ENCODE measurements around the gene ZKSCAN2.
A peak's percentile ranks its signal among the peaks of the same experiment; 100 is the strongest.

Gene ZKSCAN2

GRCh38 chr16:25192096-25192495 is 65.5 kb downstream of the ZKSCAN2 start:
- Histone ChIP-seq H3K36me3 (ENCODE audit: control insufficient read depth in 2 of 2, insufficient read depth in 1 of 2, low read length in 2 of 2) (no peaks in the 10 kb centered on the region), H3K9me3 (ENCODE audit: control insufficient read depth, insufficient read depth, low read depth, low read length) (no peaks in the 10 kb centered on the region), H3K27ac (ENCODE audit: extremely low read depth, low read depth, low read length) (no peak overlapping the region), H3K4me3 (ENCODE audit: low read depth, low read length) (no peak overlapping the region), H3K4me1 (ENCODE audit: control insufficient read depth, insufficient read depth, low read length) (no peaks in the 10 kb centered on the region)
- TF ChIP-seq YY1 (tag by site-specific recombination; IDR thresholded peaks at IDR 0.05) (no peak), ZNF37A (tag by site-specific recombination; IDR thresholded peaks at IDR 0.05) (0 out of 2 replicates have a peak, but pooled peaks have one; percentile 8), ZNF341 (tag by site-specific recombination; IDR thresholded peaks at IDR 0.05; ENCODE audit: low read depth) (no peak), FEZF1 (tag by site-specific recombination; IDR thresholded peaks at IDR 0.05) (no peak), SALL2 (tag by site-specific recombination; IDR thresholded peaks at IDR 0.05; ENCODE audit: borderline replicate concordance) (no peak)
- ChIA-PET CTCF (interaction anchor here (0.6 to 1.2 kb wide), 4 partner anchors 10 to 203 kb away, joined by 3 to 5 read pairs (median 4); no protein-coding TSS in a partner anchor), POLR2A (no interaction called here)

GRCh38 chr16:25189305-25189704 is 68.3 kb downstream of the ZKSCAN2 start:
- no peak overlapping the region for H3K4me3 ChIP-seq (ENCODE audit: low read depth, low read length)
- ChIA-PET POLR2A (no interaction called here), CTCF (no interaction called here)
- H3K4me1 ChIP-seq (ENCODE audit: control insufficient read depth, insufficient read depth, low read length), result no peaks in the 10 kb centered on the region
- H3K9me3 ChIP-seq (ENCODE audit: control insufficient read depth, insufficient read depth, low read depth, low read length), result no peaks in the 10 kb centered on the region
- no peak overlapping the region for H3K27ac ChIP-seq (ENCODE audit: extremely low read depth, low read depth, low read length)
- TF ChIP-seq PRDM1 (tag by site-specific recombination; IDR thresholded peaks at IDR 0.05) (no peak), ZNF792 (tag by site-specific recombination; IDR thresholded peaks at IDR 0.05) (no peak), HOXA7 (CRISPR knock-in tag; IDR thresholded peaks at IDR 0.05; ENCODE audit: borderline replicate concordance) (no peak), ZBTB11 (tag by site-specific recombination; conservative IDR thresholded peaks at IDR 0.05; ENCODE audit: low read depth) (no peak), PRDM6 (tag by site-specific recombination; IDR thresholded peaks at IDR 0.05) (no peak), KLF1 (tag by site-specific recombination; IDR thresholded peaks at IDR 0.05) (no peak), ZNF704 (tag by site-specific recombination; IDR thresholded peaks at IDR 0.05) (no peak), PBX3 (CRISPR knock-in tag; IDR thresholded peaks at IDR 0.05) (no peak), MEIS1 (CRISPR knock-in tag; IDR thresholded peaks at IDR 0.05; ENCODE audit: borderline replicate concordance) (no peak), ZNF169 (tag by site-specific recombination; IDR thresholded peaks at IDR 0.05) (no peak)
- H3K36me3 ChIP-seq (ENCODE audit: control insufficient read depth in 2 of 2, insufficient read depth in 1 of 2, low read length in 2 of 2), result no peaks in the 10 kb centered on the region

- H3K4me1 ChIP-seq (ENCODE audit: control insufficient read depth, insufficient read depth, low read length), result no peaks in the 10 kb centered on the region
- H3K27ac ChIP-seq (ENCODE audit: extremely low read depth, low read depth, low read length), result no peak overlapping the region
- no peak overlapping the region for H3K4me3 ChIP-seq (ENCODE audit: low read depth, low read length)
- no peaks in the 10 kb centered on the region for H3K36me3 ChIP-seq (ENCODE audit: control insufficient read depth in 2 of 2, insufficient read depth in 1 of 2, low read length in 2 of 2)
- no peaks in the 10 kb centered on the region for H3K9me3 ChIP-seq (ENCODE audit: control insufficient read depth, insufficient read depth, low read depth, low read length)
- ChIA-PET POLR2A (no interaction called here), CTCF (interaction anchor here (0.7 kb wide), 1 partner anchor 69 kb away, joined by 5 read pairs; no protein-coding TSS in a partner anchor)
- TF ChIP-seq ZBTB1 (tag by site-specific recombination; IDR thresholded peaks at IDR 0.05), result no peak
- TF ChIP-seq ZNF513 (tag by site-specific recombination; IDR thresholded peaks at IDR 0.05), result no peak
- TF ChIP-seq PATZ1 (tag by site-specific recombination; IDR thresholded peaks at IDR 0.05), result no peak
- TF ChIP-seq ZNF274 (IDR thresholded peaks at IDR 0.05; ENCODE audit: low read length), result no peak
- TF ChIP-seq ZNF274 (tag by site-specific recombination; IDR thresholded peaks at IDR 0.05; ENCODE audit: borderline replicate concordance), result no peak
- no peak for TF ChIP-seq ZNF138 (tag by site-specific recombination; IDR thresholded peaks at IDR 0.05; ENCODE audit: borderline replicate concordance)
Measured at GRCh38 chr16:25187491-25187795, 70.2 kb downstream of the ZKSCAN2 start.

Measured in HEK293 (cell line).